Endothelial cell (in vitro differentiated cells): ENCODE data around the gene SEC16A. TPM values are rescaled to one million over a fixed set of nuclear protein-coding genes. Genes with fewer than 3 reads are reported as not detected.

Experiments used
- DNase-seq: peaks from one replicate; pipeline ENCODE4 v3.0.0; 2021; ENCODE audit warnings: low spot score
- H3K27ac Mint-ChIP-seq: one replicate; pipeline ENCODE4 v1.8.0; 2021; ENCODE audit warnings: mixed read lengths, inconsistent platforms; ENCODE audit not compliant: unreplicated experiment
- H3K27me3 Mint-ChIP-seq: one replicate; pipeline ENCODE4 v1.8.0; 2021; ENCODE audit warnings: mild to moderate bottlenecking, moderate library complexity, mixed read lengths, inconsistent platforms; ENCODE audit not compliant: unreplicated experiment
- H3K36me3 Mint-ChIP-seq: one replicate; pipeline ENCODE4 v1.8.0; 2021; ENCODE audit warnings: mild to moderate bottlenecking, low read depth, mixed read lengths, inconsistent platforms; ENCODE audit not compliant: unreplicated experiment
- H3K4me1 Mint-ChIP-seq: one replicate; pipeline ENCODE4 v1.8.0; 2021; ENCODE audit warnings: mild to moderate bottlenecking, mixed read lengths, inconsistent platforms; ENCODE audit not compliant: unreplicated experiment
- H3K4me3 Mint-ChIP-seq: one replicate; pipeline ENCODE4 v1.8.0; 2021; ENCODE audit warnings: mild to moderate bottlenecking, mixed read lengths, inconsistent platforms; ENCODE audit not compliant: unreplicated experiment
- H3K9me3 Mint-ChIP-seq: one replicate; pipeline ENCODE4 v1.8.0; 2021; ENCODE audit warnings: mixed read lengths, inconsistent platforms; ENCODE audit not compliant: unreplicated experiment
- total RNA-seq: library from RNA; stranded (reverse); fragmentation: NEBNext Ultra II Directional; extraction: Animal tissue kit (Norgen Biotek cat#: 25700); gene quantifications from one replicate; pipeline ENCODE4 v1.2.1, GENCODE V29; 2021; ENCODE audit not compliant: unreplicated experiment
- TF ChIP-seq, protein P1 (sequence below): fragments of 200-600 bp; sonication (generic); IDR thresholded peaks from one replicate; pipeline ENCODE4 v1.5.0; 2021; ENCODE audit warnings: antibody characterized with exemption; ENCODE audit not compliant: unreplicated experiment

The SEC16A gene
- total RNA-seq, 1 donor from 2014 or later = 79.5 TPM

DNA sequence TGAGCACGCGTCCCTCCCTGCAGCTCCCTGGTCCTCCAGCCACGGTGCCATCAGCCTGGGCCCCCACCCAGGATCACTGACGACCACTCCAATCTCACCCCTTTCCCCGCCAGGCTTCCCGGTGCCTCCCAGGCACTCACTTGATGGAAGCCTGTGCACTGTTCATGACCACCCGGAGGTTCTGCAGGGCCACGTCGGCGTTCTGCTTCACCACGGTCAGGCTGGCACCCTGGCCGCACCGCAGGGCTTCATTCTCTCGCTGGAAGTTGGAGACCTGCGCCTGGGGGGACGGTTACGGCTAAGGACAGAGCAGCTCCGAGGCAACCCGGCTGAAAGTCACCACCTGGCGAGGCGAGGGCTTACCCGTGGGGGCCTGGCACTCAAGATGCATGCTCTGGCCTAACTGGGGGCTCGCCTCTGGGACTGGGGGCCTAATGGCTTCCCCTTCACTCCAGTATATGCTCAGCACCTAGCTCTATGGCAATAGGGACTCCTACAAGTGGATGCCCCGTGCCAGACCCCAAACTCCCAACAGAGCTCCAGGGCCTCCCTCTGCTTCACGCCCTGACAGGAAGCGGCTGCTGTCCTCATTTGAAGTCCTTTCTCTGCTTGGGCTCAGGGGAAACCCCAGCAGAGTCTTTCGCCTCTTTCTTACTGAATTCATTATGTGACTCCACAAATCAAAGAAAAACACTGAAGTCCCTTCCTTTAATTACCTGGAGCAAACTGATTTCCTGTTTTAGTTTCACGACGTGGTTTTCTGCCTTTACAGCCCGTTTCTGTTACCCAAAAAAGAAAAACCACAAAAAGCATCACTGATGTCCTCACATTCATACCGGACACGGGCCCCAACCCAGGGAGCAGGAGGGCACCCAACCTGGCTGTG lies 78.7 kb downstream of the SEC16A start:
- no peak for DNase-seq
- H3K27me3 Mint-ChIP-seq = peaks cover 17% of the 10 kb centered on the region
- no peak overlapping the region for H3K27ac Mint-ChIP-seq
- H3K4me1 Mint-ChIP-seq = peaks cover 7% of the 10 kb centered on the region
- peak overlapping the region; percentile 18 for H3K4me3 Mint-ChIP-seq
- peaks cover 21% of the 10 kb centered on the region for H3K36me3 Mint-ChIP-seq
- no peaks in the 10 kb centered on the region for H3K9me3 Mint-ChIP-seq
- TF ChIP-seq, protein P1, sequence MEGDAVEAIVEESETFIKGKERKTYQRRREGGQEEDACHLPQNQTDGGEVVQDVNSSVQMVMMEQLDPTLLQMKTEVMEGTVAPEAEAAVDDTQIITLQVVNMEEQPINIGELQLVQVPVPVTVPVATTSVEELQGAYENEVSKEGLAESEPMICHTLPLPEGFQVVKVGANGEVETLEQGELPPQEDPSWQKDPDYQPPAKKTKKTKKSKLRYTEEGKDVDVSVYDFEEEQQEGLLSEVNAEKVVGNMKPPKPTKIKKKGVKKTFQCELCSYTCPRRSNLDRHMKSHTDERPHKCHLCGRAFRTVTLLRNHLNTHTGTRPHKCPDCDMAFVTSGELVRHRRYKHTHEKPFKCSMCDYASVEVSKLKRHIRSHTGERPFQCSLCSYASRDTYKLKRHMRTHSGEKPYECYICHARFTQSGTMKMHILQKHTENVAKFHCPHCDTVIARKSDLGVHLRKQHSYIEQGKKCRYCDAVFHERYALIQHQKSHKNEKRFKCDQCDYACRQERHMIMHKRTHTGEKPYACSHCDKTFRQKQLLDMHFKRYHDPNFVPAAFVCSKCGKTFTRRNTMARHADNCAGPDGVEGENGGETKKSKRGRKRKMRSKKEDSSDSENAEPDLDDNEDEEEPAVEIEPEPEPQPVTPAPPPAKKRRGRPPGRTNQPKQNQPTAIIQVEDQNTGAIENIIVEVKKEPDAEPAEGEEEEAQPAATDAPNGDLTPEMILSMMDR = no peak

DNA sequence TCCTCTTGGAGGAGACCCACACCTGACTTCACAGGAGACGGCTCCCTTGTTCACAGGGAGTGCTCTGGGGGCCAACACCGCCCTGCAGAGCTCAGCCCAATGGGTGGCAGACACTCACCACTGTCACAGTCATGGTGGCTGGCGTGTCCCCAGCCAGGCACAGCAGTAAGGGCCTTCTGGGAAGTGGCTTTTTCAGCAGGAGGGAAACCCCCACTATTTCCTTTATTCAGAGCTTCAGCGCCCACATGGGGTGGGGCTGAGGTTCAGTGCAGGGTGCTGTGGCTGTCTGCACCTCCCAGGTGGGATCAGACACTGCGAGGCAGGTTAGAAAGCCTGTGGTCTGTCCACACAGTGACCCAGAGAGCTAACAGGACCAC lies 79.3 kb downstream of the SEC16A start:
- H3K4me3 Mint-ChIP-seq = no peak overlapping the region
- peaks cover 7% of the 10 kb centered on the region for H3K4me1 Mint-ChIP-seq

DNA sequence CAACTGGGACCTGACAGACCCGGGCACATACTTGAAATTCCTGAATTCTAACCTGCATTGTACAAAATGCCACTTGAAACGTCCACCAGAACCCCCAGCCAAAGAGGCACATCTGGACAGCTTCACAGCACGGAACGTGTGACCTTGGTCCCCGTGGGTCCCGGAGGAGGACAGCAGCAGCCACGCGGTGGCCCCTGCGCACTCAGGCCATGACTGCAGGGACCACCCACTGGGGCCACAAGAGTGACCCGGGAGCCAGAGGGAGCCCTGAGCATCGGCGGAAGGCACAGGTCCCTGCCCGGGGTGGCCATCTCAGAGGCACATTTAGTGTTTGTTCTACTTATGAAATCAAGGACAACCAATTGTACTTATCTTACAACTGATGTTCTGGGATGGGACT lies 80.8 kb downstream of the SEC16A start:
- Mint-ChIP-seq H3K27ac (no peak overlapping the region), H3K36me3 (peaks cover 17% of the 10 kb centered on the region)
- DNase-seq = no peak

More for the DNA sequence above, 79.3 kb downstream of the SEC16A start:
- H3K36me3 Mint-ChIP-seq = peaks cover 20% of the 10 kb centered on the region
- no peak overlapping the region for H3K27ac Mint-ChIP-seq
- DNase-seq = no peak
- TF ChIP-seq, protein P1 = no peak
- peaks cover 18% of the 10 kb centered on the region for H3K27me3 Mint-ChIP-seq
- no peaks in the 10 kb centered on the region for H3K9me3 Mint-ChIP-seq

DNA sequence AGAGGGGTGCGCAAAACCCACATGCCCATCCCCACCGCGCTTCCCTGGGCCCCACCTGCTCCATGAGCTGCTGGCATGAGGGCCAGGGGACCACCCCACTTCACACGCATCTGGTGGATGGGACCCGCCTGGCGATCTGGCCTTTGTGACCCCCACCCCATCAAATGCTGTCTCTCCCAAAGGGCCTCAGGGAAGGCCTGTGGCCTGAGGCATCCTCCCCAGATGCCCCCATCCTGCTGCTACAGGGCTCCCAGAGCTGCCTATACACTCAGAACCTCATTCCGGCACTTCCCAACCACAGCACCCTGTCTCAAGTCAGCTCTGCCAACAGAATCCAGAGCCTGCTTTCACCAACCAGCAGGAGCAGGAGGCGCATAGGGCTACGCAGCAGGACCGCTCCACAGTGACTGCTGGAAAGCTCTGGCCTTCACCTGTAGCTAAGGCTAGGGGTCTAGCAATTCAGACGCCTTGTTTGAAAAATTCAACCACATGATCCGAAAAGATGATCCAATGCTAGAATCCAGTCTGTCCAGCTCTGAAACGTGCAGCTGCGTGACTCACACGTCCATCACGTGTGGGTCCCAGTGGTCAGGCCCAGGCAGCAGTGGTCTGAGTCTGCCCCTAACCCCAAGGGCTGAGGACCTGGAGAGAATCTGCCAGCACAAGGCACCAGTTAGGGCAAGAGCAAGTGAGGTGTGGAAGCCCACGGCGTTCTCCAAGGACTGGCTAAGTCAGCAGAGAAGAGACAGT lies 81.5 kb downstream of the SEC16A start:
- Mint-ChIP-seq H3K27ac (no peak overlapping the region), H3K36me3 (peaks cover 22% of the 10 kb centered on the region), H3K4me3 (peak overlapping the region; percentile 37)

More for the DNA sequence above, 80.8 kb downstream of the SEC16A start:
- no peak overlapping the region for H3K4me3 Mint-ChIP-seq
- H3K4me1 Mint-ChIP-seq = peaks cover 7% of the 10 kb centered on the region
- TF ChIP-seq, protein P1 = no peak
- peaks cover 18% of the 10 kb centered on the region for H3K27me3 Mint-ChIP-seq
- H3K9me3 Mint-ChIP-seq = no peaks in the 10 kb centered on the region

More for the DNA sequence above, 81.5 kb downstream of the SEC16A start:
- Mint-ChIP-seq H3K27me3 (peaks cover 18% of the 10 kb centered on the region), H3K4me1 (peaks cover 7% of the 10 kb centered on the region), H3K9me3 (no peaks in the 10 kb centered on the region)
- no peak for DNase-seq
- TF ChIP-seq, protein P1 = no peak
